ENCODE data around the gene NUDT3.

DNA sequence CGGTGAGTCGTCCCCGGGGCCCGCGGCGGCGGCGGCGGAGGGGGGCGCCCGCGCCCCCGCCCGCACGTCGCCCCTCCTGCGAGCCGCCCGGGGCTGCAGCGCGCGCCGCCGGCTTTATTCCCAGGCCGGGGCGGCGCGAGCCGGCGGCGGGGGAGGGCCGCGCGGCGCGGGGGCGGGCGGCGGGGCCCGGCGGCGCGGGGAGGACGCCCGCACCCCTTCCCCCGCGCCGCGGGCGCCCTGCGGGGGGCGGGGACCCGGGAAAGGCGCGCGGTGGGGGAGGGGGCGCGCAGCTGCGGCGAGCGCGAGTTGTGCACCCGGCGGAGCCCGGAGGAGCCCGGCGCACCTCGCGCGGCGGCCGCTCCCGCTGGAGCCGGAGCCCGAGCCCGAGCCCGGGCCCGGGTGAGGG, 155.2 kb downstream of the NUDT3 start:
- TF ChIP-seq FOXO4 (CRISPR knock-in tag; IDR thresholded peaks at IDR 0.05) (no peak), BRF1 (IDR thresholded peaks at IDR 0.05; ENCODE audit: borderline replicate concordance, extremely low read depth, insufficient read length) (no peak), ARNT (IDR thresholded peaks at IDR 0.05) (no peak), TAF1 (IDR thresholded peaks at IDR 0.05; ENCODE audit: control insufficient read depth, extremely low read depth, insufficient read depth, low read length, severe bottlenecking) (no peak), POLR2A (conservative IDR thresholded peaks at IDR 0.05) (no peak), YY1 (IDR thresholded peaks at IDR 0.05; ENCODE audit: borderline replicate concordance in 1 of 3, control insufficient read depth in 1 of 3, extremely low read depth in 1 of 3, insufficient read depth in 3 of 3, insufficient read length in 1 of 3, insufficient replicate concordance in 2 of 3, low read depth in 1 of 3, low read length in 2 of 3) (no peak), POLR2AphosphoS5 (IDR thresholded peaks at IDR 0.05; ENCODE audit: control insufficient read depth, insufficient read depth, low read depth, low read length) (no peak), PHF20 (IDR thresholded peaks at IDR 0.05; ENCODE audit: partially characterized antibody) (no peak), HMG20A (CRISPR knock-in tag; conservative IDR thresholded peaks at IDR 0.05) (no peak)
- TF ChIP-seq, protein P1, sequence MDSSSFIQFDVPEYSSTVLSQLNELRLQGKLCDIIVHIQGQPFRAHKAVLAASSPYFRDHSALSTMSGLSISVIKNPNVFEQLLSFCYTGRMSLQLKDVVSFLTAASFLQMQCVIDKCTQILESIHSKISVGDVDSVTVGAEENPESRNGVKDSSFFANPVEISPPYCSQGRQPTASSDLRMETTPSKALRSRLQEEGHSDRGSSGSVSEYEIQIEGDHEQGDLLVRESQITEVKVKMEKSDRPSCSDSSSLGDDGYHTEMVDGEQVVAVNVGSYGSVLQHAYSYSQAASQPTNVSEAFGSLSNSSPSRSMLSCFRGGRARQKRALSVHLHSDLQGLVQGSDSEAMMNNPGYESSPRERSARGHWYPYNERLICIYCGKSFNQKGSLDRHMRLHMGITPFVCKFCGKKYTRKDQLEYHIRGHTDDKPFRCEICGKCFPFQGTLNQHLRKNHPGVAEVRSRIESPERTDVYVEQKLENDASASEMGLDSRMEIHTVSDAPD (CRISPR knock-in tag; IDR thresholded peaks at IDR 0.05), result no peak
- TF ChIP-seq, protein P2, sequence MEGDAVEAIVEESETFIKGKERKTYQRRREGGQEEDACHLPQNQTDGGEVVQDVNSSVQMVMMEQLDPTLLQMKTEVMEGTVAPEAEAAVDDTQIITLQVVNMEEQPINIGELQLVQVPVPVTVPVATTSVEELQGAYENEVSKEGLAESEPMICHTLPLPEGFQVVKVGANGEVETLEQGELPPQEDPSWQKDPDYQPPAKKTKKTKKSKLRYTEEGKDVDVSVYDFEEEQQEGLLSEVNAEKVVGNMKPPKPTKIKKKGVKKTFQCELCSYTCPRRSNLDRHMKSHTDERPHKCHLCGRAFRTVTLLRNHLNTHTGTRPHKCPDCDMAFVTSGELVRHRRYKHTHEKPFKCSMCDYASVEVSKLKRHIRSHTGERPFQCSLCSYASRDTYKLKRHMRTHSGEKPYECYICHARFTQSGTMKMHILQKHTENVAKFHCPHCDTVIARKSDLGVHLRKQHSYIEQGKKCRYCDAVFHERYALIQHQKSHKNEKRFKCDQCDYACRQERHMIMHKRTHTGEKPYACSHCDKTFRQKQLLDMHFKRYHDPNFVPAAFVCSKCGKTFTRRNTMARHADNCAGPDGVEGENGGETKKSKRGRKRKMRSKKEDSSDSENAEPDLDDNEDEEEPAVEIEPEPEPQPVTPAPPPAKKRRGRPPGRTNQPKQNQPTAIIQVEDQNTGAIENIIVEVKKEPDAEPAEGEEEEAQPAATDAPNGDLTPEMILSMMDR (IDR thresholded peaks at IDR 0.05 in 2 of 3, conservative IDR thresholded peaks at IDR 0.05 in 1 of 3; ENCODE audit: insufficient read depth in 2 of 3, low read depth in 1 of 3, low read length in 3 of 3), result no peak
- TF ChIP-seq, protein P3, sequence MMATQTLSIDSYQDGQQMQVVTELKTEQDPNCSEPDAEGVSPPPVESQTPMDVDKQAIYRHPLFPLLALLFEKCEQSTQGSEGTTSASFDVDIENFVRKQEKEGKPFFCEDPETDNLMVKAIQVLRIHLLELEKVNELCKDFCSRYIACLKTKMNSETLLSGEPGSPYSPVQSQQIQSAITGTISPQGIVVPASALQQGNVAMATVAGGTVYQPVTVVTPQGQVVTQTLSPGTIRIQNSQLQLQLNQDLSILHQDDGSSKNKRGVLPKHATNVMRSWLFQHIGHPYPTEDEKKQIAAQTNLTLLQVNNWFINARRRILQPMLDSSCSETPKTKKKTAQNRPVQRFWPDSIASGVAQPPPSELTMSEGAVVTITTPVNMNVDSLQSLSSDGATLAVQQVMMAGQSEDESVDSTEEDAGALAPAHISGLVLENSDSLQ (IDR thresholded peaks at IDR 0.05), result no peak
